GM21825 (cell line): ENCODE measurements around the gene ARNT2.

ENCODE experiments used
- ATAC-seq: cut with Tn5 transposase; IDR thresholded peaks from one replicate; pipeline ENCODE4 v1.9.1; 2021; ENCODE audit warnings: mild to moderate bottlenecking, moderate library complexity; ENCODE audit not compliant: unreplicated experiment

The ARNT2 gene

GRCh38 chr15:80441041-80441440 lies 36.9 kb downstream of the ARNT2 start:
- ATAC-seq, result no peak

DNA sequence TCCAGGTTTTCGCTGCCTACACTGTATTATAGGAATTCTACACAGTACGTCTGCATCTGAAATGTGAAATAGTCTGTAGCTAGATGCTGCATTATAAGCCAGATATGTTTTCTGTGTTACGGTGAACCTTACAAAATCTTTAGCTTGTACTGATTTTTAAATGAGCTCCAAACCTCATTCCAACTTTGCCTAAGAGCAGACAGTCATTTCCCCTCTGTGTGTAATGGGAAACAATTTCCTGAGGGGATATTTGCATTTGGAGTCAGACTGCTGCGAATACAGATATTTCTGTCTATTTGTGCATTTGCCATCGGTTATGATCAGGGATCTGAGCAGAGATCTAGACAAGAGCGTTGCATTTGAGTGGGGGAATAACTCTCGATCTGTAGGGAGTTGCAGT lies 37.5 kb downstream of the ARNT2 start:
- ATAC-seq, result no peak

DNA sequence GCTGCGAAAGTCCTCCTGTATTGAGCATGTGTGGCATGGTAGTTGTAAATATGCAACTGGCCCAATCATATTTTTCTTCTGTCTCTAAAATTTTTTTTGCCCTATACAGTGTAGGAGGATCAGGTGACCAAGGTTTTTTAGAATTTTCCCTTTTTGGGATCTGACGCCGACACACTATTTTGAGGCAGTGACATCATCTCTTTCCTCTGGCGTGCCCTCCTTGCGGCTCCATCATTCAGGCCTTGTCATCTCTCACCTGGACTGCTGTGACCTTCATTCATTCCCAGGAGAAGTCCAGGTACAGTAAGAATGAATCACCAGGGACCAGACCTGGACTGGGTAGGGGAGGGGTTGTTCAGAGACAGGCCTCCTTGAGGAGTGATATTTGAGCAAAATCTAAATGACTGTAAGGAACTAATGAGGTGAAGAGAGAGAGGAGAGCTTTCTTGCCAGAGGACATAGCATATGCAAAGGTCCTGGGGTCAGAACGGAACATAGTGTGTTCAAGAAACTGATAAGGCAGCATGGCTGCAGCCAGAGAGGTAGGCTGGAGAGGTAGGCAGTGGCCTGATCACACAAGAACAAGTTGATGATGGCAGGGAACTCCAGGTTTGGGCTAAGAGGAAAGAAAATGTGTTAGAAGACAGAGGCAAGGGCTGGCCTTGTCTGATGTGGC lies 38.7 kb downstream of the ARNT2 start:
- ATAC-seq, result no peak

- no peak for ATAC-seq
These were observed 40.6 kb downstream of the ARNT2 start for GRCh38 chr15:80444680-80445251.

DNA sequence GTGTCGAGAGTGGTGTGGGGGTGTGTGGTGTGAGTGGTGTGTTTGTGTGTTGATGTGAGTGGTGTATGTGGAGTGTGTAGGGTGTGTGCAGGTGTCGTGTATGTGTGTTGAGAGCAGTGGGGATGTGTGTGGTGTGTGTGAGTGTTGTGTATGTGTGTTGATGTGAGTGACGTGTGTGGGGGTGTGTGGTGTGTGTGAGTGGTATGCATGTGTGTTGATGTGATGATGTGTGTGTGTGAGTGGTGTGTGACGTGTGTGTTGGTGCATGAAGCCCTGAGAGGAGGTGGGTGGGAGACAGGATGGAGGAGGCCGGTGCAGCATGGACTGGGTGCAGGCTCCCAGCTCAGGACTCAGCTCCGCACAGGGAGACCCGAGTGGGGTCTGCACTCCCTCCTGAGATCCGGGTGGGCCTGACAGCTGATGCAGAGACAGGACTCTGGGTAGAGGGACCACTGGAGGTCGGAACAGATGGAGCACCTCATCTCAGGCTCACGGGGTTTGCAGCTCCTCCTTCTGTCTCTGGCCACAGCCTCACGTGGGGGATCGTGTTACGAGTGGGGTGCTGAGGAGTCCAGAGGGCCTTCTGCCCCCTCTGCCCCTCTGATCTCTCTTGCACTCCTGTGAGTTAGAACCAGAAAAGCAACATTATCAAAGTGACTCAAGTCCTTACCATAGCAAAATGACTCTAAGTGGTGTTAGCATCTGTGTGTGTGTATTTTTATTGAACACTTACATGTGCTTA lies 41.3 kb downstream of the ARNT2 start:
- no peak for ATAC-seq

- ATAC-seq, result no peak
These were observed 42.9 kb downstream of the ARNT2 start for GRCh38 chr15:80447077-80447476.

GRCh38 chr15:80449825-80450224 lies 45.6 kb downstream of the ARNT2 start:
- no peak for ATAC-seq

DNA sequence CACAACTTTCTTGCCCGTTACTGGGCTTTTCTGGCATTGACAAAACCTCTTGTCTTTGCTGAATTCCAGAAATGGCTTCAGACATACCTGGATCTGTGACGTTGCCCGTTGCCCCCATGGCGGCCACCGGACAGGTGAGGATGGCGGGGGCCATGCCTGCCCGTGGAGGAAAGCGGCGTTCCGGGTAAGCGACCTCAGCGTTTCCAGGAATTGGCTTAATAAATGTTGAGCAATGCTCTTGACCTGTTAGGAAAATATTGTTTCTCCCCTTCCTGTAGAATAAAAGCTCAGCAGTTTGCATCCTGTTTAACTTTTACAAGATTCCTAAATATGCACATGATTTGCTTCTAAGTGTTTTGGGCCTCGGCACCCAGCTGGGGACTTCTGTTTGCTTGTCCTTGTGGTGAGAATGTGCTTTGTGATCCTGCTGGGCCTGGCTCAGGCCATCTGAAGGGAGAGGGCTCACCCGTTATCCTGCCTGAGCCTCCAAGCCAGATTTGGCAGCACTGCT lies 46.7 kb downstream of the ARNT2 start:
- ATAC-seq, result no peak

GRCh38 chr15:80452166-80452565 lies 48.0 kb downstream of the ARNT2 start:
- no peak for ATAC-seq

GRCh38 chr15:80455051-80455648 lies 51.0 kb downstream of the ARNT2 start:
- no peak for ATAC-seq

GRCh38 chr15:80455668-80456442 lies 51.7 kb downstream of the ARNT2 start:
- no peak for ATAC-seq

DNA sequence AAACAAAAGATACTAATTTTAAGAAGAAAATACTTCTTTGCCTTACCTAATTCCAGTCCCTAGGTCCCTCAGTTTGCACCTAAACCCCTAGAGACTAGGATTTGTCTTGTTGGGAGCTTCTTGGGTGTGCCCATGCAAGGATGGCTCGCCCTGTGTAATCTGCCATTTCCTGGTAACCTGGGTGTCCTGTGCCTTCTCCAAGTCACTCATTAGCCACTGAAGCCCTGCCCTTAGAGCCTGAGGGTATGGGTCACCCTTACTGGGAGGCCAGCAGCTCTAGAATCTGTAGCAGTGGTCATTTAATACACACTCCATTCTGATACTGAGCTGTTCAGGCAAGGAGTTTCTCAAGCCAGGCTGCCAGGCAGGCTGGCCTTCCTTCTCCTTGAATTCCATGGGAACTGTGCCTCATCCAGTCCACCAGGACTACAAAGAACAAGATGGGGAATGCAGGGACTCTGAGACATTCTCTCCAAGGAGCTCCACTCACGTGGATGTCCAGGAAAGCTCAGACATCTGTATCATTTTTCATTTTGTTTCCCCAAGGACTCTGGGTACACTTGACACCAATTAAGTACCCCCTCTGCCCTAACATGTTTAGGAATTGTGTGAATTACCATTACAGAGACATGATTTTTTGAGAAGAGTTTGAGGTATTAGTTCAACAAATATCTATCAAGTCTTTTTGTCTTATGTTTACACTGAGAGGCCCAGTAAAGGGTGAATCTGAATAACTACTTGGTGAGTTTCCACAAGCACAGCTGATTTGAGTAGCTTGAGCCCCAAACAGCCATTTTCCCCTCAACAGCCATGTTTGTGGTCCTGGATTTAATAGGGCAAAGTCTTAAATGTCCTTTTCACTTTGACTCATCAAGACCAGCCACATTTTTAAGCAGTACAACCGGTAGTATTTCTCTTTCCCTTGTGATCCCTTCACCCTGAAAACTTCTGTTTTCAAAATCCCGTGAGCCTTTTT lies 52.6 kb downstream of the ARNT2 start:
- ATAC-seq, result no peak

GRCh38 chr15:80457896-80458295 lies 53.7 kb downstream of the ARNT2 start:
- no peak for ATAC-seq

- ATAC-seq, result no peak
These were observed 54.4 kb downstream of the ARNT2 start for GRCh38 chr15:80458580-80458979.

GRCh38 chr15:80459380-80459779 lies 55.2 kb downstream of the ARNT2 start:
- no peak for ATAC-seq

GRCh38 chr15:80459818-80460217 lies 55.6 kb downstream of the ARNT2 start:
- ATAC-seq, result no peak

- no peak for ATAC-seq
These were observed 57.3 kb downstream of the ARNT2 start for GRCh38 chr15:80461356-80462095.

- no peak for ATAC-seq
These were observed 57.9 kb downstream of the ARNT2 start for GRCh38 chr15:80462111-80462510.
